HS-5 (cell line): ENCODE measurements around the gene SDCCAG8.

ENCODE experiments used
- DNase-seq: peaks from one replicate; pipeline ENCODE4 v3.0.0-alpha.2; 2012; ENCODE audit warnings: low read depth

Gene SDCCAG8

DNA sequence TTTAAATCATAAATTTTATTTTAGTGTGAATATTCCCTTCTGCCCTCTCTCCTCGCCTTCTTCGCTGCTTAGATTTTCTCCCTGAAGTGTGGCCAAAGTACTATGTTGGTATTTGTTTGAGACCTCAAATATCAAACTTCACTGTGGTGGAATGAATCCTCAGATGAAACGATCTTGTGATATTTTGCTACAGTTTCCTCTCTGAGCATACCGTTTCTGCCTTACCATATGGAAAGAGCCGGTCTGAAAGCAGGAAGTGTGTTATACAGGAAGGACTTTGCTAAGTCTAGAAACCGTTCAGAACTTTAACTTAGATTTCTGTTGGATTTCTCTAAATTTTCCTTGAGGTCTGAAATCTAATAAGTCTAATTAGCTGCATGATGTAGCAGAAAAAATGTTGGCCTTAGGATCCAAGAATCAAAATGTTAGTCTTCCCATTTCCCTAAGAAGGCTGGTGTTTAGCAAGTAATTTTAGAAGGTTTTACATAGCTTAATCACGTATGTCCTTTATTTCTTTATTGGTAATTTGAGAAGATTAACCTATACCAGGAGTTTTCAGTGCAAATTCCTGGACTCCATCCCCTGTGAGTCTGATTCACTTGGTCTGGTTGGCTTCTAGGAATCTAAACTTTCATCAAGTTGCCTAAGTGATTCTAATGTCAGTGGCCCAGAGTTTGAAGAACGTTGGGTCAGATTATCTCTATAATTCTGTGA, 30.7 kb downstream of the SDCCAG8 start:
- no peak for DNase-seq

DNA sequence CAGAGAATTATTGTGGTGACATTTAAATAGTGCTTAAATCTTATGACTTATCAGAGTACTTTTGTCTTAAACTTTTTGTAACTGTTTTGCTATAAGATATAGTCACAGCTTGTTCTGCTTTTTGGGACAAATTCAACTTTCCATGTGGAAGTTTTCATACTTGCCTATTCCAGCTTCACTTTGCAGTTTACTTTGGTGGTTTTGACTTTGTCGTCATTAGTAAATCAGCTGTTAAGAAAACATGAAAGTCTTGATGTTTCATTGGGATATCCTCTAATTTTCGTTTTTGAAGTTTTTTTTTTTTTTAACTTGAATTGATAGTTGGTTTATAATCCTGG, 31.3 kb downstream of the SDCCAG8 start:
- no peak for DNase-seq

DNA sequence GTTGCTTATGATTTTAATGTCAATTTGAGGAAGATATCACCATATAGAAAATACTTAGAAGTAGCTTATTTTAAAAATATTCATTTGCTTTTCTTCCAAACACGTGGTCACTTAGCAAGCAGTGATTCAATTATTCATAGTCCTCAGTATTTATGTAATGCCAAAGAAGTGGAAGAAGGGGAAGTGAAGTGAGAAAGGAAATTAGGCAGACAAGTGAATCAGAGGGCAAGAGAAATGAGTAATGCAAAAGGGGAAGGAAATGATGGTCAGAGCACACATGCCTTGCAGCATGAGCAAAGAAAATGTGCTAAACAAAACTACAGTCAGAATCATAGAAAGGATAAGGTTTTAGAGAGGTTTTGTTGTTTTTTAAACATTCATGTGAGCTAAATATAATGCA, 31.8 kb downstream of the SDCCAG8 start:
- peak; percentile 82 for DNase-seq

DNA sequence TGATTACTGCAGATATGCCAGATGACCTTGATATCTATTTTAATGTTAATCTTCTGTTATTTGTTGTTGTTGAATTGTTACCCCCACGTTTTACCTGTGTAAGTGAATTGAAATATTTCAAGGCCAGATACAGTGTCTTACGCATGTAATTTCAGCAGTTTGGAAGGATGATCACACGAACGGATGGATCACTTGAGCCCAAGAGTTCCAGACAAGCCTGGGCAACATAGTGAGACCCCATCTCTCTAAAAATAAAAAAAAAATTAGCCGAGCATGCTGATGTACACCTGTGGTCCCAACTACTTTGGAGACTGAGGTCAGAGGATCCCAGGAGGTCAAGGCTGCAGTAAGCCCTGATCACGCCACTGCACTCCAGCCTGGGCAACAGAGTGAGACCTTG, 32.2 kb downstream of the SDCCAG8 start:
- no peak for DNase-seq

DNA sequence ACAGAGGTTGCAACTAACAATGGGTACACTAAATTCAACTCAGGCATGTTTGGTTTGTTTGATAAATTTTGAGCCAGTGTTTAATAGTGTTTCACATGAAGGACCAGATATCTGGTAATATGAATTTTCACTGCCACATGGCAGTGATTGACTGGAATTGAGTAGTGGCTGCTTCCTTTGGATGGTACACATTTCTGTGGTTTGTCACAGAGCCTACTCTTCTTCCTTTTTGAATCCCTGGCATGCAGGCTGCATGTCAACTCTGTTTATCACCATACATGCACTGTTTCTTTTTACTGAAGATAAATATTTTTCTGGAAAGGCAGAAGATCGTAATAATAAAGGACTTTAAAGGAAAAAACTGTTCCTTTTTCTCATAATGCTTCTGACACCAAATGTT, 35.5 kb downstream of the SDCCAG8 start:
- no peak for DNase-seq

DNA sequence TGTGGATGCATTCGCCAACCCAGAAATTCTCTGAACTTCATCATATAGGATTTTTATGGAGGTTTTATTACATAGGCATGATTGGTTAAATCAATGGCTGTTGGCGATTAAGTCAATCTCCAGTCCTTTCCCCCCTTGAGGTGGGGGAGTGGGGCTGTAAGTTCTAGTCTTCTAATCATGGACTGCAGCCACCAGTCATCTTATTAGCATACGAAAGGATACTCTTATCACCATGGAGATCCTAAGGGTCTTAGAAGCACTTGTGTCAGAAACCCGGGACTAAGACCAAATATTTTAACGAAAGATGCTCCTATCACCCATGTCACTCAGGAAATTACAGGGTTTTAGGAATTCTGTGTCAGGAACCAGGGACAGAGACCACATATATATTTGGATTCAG, 36.3 kb downstream of the SDCCAG8 start:
- DNase-seq = no peak

DNA sequence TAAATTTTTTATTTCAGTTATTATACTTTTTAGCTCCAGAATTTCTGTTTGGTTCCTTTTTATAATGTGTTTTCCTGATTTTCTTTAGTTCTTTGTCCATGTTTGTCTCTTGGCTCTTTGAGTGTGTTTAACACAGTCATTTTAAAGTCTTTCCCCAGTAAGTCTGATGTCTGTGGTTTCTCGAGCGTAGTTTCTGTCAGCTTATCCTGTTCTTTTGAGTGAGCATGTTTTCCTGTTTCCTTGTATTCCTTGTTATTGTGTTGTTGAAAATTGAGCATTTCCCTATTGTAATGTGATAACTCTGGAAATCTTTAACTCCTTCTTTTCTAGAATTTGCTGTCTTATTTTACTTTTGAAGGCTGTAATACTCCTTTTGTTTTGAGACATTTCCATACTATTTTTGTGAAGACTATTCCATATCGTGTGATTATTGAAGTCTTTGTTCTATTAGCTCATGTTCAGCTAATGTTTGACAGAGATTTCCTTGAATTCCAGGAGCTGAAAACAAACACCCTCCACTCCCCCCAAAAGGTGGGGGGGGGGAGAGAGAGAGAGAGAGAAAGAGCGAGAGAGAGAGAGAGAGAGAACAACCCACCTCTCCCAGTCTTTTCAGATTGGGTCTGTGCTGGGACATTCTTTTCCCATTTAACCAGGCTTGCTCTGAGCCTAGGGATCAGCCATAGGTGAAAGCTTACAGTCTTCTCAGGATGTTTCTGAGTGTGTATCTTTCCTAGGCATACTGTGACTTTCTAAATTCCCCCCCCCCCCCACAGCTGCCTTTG, 38.3 kb downstream of the SDCCAG8 start:
- no peak for DNase-seq

DNA sequence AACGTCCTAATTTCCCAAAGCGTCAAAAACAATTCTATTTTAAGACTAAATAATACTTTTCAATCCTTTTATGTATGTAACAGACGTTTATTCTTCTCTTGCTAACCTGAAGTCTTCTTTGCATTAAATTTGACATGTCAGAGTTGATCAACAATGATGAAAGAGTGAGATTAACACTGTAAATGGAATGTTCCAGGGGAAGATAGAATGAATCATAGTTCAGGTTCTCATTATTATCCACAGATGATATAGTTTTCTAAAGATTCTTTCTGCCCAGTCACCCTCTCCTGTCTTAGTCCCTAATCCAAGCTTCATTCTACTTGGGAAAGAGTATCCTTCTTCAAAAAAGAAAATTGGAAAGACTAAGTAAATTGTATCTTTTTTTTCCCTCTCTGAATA, 38.9 kb downstream of the SDCCAG8 start:
- peak; percentile 62 for DNase-seq

DNA sequence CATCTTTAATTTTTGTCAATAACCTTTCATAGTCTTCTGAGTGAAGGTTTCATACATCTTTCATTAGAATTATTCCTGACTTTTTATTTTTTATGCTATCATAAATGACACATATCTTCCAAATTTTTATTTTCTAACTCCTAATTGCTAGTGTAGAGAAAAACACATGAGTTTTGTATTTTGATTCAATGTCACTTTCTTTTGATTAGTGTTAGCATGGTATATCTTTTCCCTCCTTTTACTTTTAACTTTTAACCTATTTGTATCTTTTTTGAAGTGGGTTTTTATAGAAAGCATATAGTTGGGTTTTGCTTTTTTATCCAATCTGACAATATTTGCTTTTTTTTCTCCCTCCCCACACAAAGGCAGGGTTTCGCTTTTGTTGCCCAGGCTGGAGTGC, 43.2 kb downstream of the SDCCAG8 start:
- DNase-seq = no peak

DNA sequence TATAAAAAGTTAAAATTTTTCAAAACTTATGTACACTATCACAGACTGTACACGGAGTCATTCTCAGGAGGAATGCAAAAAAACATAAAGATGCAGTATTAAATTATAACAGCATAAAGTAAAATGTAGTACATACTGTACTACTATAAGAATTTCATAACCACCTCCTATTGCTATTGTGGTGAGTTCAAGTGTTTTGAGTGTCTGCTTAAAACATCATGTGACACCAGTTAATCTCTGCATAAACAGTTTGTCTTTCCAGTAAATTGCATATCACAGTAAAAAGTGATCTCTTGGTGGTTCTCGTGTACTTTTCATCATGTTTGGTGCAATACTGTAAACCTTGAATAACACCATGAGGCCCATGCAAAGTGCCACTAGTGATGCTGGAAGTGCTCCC, 45.2 kb downstream of the SDCCAG8 start:
- DNase-seq = no peak

DNA sequence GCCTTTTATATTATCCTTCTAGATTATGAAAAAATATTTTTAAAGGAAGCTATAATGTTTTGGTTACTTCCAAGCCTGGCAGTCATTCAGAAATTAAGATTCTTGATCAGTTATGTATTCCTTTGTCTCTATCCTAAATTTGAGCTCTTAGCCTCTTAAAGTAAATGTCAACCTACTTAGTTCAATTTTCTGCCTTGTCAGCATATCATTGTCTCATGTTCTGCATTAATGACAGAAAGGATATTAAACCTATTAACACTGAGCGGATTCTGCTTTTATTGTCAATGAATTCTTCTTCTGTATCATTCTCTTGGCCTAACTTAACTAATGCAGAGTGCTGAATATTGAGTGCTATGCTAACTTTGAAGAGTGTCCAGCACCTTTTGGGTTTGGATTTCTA, 56.0 kb downstream of the SDCCAG8 start:
- DNase-seq = no peak

DNA sequence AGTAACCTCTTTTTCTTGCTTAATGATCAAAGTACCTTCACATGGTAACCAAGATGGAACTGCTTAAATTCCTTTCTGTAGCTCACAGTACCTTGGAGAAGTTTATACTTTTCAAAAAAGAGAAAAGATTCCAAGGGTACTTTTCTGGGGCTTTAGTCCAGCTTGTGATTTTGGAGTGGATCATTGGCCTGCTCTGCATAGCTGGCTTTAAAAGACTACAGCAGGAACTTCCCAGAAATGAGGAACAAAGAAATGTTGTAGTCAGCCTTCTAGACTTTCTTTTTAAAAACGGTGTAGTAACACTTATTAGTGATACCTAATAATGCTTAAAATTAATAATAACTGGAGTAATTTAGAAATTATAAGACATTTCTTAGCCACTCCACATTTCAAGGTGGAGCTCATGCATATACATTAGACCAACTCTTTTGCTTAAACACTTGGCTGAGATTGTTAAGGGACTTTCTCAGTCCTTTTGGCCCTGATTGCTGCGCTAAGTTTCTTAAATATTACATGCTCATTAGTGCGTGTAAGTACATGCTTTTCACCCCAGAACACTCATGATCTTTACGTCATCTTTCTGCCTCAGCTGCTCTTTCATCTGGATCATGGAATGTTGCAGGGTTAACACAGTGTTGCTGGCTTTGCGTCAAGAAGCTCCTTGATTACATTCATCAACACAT, 57.3 kb downstream of the SDCCAG8 start:
- DNase-seq = no peak

DNA sequence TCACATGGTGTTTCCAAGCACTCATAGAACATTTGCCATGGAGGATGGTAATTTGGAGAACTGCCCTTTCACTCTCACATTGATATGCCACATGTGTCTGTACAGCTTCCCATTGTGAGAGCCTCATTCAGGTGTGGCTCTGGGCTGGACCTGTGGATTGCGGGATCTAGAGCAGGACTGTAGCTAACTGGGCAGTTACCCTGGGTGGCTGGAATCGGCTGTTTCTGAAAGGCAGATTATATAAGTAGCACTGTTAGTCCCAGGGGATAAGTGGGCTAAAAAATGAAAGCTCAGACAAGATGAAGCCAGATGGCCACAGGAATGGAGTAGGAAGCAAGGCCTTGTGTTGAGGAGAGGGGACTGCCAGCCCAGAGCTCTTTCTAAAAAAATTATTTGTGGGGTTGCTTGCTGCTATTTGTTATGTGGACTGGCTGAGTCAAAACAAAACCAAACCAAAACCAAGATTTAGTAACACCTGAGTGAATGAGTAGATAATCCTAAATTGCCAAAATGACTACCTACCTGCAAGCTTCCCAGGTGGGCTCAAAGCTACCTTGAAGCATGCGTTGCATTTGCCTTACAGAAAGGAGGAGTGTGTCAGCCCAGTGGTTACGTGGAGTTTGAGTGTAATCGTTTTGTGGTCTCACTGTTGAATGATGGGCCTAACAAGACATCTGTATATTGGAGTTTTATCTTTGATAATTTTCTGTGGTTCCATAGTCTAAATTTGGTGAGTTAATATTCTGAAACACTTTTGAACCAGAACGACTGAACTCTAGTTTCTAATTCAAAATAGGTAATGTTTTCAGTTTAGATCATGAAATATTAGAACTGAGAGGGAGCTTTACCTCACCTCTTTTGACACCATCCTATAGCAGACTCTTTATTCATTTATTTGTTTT, 58.0 kb downstream of the SDCCAG8 start:
- no peak for DNase-seq

DNA sequence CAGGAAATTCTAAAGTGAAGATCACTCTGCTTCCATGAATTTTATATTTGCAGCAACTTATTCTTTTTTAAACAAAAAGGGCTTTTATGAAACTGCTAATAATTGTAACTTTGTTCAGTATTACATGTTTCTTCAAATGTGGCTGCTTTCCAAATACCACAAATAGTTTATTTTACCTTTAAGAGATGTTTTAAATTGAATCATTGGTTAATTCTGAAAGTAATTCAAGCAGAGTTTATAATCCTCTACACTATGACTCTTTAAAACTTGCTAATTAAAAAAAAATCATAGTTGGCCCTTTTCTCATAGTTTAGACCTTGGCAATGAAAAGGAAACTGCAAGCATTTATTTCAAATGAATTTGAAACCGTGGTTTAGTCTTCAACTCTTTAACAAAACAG, 59.6 kb downstream of the SDCCAG8 start:
- DNase-seq = no peak

DNA sequence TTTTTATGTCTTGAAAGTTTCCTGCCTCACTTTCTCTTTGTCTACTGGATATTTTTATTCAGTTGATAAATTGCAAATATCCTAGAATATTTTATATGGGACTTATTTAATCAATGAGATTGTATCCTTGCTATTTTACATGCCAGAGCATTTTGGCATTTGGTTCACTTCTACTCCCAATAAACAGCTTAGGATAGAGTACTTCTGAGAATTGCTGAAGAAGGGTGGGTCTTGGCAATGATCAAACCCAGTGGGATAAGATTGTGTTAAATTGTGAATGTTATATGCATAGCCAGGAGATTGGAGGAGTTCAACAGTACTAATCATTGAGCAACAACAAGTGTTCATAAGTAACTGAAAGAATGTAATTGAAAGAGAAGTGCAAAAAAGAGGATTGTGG, 60.1 kb downstream of the SDCCAG8 start:
- no peak for DNase-seq

DNA sequence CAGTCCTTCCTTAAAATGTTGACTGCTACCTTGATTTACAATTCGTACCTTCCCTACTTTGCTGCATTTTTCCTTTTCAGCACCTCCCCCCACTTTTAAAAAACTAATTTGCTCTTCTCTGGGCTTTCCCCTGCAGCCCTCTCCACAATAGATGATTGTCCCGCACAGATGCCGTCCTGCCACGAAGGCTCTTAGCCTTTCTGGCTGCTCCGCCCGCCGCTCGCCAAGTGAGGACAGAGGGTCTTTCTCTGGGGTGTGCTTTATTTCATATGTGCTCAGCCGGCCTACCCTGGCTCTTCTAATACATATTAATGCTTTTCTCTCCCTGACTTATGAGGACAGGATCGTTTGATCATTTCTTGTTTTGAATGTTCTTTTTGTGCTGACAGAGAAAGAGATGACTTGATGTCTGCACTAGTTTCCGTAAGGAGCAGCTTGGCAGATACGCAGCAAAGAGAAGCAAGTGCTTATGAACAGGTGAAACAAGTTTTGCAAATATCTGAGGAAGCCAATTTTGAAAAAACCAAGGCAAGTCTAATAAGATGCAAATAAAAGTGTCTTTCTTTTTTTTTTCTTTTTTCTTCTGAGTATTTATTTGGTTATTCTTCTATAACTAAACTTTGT, 60.6 kb downstream of the SDCCAG8 start:
- no peak for DNase-seq

DNA sequence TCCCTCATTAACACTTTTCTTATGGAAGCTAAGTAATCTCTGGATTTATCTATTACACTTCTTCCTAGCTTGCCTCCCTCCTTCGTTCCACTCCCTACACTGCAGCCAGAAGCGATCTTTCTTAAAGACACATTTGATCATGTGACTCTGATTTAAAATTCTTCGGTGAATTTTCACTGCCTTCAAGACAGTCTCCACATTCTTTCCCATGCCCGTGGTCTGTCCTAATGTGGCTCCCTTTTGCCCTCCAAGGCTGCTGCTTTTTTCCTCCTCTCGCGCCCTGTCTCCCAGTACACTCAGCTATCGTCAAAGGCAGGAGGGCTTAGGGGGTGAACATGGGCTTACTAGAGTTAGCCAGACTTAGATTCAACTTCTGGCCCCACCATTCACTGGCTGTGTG, 64.4 kb downstream of the SDCCAG8 start:
- no peak for DNase-seq

DNA sequence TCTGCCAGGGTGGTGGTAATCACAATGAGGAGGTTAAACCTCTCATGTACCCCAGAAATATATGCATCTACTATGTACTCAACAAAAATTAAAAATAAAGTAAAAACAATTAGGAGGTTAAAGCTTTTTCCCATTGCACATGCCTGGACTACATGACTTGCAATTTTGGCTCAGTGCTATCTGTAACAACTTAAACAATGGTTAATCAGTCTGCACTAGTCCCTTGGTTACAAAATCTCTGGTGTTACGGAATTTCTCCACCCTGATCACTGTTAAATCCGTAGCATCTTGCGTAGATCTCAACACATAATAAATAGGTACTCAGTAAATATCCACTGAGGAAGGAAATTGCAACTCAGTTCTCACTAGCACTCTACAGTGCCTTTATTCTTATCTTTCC, 66.5 kb downstream of the SDCCAG8 start:
- no peak for DNase-seq

DNA sequence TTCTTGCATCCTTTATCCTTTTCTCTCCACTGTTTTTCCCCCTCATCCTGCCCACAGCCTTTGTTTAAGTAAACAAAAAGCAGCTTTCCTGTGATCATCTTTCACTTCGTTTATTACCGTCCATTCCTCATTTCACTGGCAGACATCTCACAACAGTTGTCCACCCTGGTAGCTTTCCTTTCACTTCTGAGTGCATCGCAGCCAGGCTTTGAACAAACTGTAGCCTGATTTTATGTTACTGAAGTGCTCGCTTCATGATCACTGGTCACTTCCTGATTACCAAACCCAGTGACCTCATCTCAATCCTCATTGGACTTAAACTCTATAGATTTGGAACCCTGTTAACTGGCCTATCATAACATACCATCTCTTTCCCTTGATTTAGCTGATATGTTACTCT, 67.7 kb downstream of the SDCCAG8 start:
- DNase-seq = no peak

DNA sequence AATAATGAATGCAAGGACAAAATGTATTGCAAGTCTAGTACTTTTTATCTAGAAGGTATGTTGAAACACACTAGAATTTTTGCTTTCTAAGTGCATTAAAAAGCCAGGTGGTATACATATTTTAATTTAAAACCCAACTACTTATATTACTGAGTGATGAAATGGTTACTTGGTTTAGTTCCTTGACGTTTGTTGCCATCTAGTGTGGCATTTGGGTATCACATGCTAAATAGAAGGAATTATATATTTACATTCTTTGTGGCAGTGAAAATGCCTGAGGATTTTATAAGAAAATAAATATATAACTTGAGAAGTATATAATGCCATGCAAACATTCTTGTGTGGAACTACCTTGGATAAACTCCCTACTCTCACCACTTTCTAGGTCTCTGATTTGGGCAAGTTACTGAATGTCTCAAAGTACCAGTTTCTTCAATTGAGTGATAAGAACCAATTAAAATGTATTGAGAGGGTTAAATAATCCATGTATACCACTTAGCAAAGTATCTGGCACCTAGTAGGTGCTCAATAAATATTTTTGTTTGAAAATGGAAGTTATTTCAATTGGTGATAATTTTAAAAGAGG, 69.6 kb downstream of the SDCCAG8 start:
- DNase-seq = peak; percentile 58

DNA sequence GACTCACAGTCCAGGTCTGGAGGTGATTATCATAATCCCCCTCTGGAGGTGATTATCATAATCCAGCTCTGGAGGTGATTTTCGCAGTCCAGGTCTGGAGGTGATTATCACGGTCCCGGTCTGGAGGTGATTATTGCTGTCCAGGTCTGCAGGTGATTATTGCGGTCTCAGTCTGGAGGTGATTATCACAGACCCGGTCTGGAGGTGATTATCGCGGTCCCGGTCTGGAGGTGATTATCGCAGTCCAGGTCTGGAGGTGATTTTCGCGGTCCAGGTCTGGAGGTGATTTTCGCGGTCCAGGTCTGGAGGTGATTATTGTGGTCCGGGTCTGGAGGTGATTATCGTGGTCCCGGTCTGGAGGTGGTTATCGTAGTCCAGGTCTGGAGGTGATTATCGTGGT, 76.6 kb downstream of the SDCCAG8 start:
- DNase-seq = no peak

DNA sequence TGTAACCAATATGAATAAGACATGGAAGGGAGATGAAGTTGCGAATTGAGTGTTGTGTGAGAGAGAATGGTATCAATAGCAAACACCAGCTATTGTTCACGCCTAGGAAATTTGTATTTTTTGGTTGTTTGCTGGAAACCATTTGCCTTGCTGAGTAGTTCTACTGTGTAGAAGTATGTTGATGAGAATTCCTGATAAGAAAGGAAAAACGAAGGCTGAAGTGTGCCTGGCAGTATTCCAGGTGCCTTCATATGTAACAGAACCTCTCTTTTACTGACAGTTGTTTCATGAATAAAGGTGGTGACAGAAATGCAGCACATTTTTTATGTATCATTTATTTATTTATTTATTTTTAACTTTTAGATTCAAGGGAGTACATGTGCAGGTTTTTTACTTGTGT, 79.5 kb downstream of the SDCCAG8 start:
- DNase-seq = no peak
